Fibroblast of mammary gland (primary cell): ENCODE measurements around the gene FANCG.

Experiments
- DNase-seq: peaks from one replicate; pipeline ENCODE4 v3.0.0-alpha.2; 2010; ENCODE audit warnings: low read depth
- H3K4me3 ChIP-seq: 2 replicates; pipeline ENCODE4 v1.5.1; 2011; ENCODE audit warnings: low read depth, mild to moderate bottlenecking, low read length, moderate library complexity; ENCODE audit not compliant: control insufficient read depth
- TF ChIP-seq, protein P1 (sequence below): conservative IDR thresholded peaks from 2 replicates; pipeline ENCODE4 v1.5.1; 2011; ENCODE audit warnings: low read depth, low read length, inconsistent platforms; ENCODE audit not compliant: control insufficient read depth, insufficient read depth

FANCG gene

DNA sequence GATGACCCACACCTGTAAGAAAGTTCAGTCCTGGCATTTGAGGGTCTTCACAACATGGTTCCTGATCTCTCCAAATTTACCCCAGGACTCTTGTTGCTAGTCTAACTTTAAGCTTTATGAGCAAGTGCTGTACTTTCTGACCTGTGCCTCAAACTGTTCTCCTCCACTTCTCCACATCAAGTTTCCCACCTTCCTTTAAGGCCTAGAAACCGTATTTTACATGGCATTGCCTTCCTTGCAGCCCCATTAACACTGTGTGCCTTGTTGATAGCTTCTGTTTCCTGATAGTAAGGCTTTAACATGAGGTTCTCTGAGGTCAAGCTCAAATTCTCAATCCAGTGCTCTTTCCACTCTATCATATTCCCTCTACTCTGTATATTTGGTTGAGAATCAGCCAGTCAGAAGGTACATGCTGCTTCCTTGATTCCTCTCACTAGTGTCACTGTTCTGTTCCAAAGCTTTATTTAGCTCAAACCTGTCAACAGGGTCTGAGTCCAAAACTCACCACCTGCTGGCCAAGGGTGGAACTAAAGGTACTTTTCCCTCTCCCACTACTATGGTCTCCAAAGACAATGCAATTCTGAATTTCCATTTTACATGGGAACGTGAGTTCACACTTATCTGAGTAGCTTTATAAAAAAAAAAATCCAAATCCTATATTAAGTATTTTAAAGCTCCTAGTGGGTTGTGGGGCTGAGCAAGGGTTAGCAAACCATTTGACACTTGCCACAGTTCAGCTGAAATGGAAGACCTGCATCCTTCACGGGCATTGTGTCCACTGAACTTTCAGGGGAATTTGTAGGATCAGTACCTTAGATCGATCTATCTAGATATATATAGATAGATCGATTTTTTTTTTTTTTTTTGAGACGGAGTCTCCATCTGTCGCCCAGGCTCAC lies 28.4 kb downstream of the FANCG start:
- TF ChIP-seq, protein P1, sequence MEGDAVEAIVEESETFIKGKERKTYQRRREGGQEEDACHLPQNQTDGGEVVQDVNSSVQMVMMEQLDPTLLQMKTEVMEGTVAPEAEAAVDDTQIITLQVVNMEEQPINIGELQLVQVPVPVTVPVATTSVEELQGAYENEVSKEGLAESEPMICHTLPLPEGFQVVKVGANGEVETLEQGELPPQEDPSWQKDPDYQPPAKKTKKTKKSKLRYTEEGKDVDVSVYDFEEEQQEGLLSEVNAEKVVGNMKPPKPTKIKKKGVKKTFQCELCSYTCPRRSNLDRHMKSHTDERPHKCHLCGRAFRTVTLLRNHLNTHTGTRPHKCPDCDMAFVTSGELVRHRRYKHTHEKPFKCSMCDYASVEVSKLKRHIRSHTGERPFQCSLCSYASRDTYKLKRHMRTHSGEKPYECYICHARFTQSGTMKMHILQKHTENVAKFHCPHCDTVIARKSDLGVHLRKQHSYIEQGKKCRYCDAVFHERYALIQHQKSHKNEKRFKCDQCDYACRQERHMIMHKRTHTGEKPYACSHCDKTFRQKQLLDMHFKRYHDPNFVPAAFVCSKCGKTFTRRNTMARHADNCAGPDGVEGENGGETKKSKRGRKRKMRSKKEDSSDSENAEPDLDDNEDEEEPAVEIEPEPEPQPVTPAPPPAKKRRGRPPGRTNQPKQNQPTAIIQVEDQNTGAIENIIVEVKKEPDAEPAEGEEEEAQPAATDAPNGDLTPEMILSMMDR = peak; percentile 75

DNA sequence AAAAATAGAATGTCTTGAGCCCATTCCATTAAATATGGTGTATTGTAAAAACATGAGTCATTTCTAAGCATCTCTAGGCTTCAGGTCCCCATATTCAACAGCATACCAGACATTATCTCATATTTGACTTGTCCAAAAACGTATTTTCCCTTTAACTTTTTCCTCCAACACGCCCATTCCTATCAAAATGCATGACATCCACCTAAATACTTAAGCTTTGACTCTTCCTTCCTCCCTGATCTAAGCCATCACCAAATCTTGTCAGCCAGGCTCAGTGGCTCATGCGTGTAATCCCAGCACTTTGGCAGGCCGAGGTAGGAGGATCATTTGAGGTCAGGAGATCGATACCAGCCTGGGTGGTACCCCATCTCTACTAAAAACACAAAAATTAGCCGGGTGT lies 31.2 kb downstream of the FANCG start:
- TF ChIP-seq, protein P1 = no peak
- H3K4me3 ChIP-seq = no peak overlapping the region
- no peak for DNase-seq

More for the DNA sequence above, 28.4 kb downstream of the FANCG start:
- peak; percentile 63 for DNase-seq
- H3K4me3 ChIP-seq = no peak overlapping the region

DNA sequence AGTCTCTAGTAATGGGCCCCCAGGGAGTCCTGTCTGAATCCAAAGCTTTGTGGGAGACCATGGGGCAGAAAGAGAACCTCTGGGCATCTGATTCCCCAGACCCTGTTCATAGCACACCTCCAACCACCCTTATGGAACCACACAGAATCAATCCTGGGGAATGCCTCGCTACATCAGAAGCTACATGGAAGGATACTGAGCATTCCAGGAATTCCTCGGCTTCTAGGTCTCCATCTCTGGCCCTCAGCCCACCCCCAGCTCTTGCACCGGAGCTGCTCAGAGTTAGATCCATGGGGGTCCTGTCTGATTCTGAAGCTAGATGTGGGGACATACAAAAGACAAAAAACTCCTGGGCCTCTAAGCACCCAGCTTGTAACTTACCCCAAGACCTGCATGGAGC lies 35.7 kb downstream of the FANCG start:
- no peak for DNase-seq
- TF ChIP-seq, protein P1 = no peak
- H3K4me3 ChIP-seq = no peak overlapping the region

DNA sequence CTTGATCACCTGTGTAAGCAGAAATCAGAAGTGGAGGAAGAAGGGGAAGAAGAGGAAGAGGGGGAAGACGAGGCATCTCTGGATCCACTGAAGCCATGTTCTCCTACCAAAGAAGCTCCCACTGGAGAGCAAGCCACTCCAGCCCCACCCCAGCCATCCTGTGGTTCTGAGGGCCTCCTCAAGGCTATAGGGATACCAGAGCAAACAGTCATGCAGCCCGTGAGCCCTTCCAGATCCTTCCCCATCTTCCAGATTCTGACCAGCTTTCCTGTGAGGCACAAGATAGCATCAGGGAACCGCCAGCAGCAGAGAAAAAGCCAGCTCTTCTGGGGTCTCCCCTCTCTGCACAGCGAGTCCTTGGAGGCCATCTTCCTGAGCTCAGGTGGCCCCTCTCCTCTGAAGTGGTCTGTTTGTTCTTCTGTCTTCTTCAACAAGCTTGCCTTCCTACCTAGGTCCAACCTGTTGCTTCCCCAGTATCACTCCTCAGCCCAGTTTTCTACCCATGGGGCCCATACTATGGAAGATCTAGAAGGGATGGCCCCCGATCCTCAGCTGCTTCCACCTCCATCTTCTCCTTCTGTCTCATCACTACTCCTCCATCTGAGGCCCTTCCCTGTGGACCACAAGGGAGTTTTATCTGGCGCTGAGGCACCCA lies 36.7 kb downstream of the FANCG start:
- no peak overlapping the region for H3K4me3 ChIP-seq
- TF ChIP-seq, protein P1 = no peak
- DNase-seq = no peak

DNA sequence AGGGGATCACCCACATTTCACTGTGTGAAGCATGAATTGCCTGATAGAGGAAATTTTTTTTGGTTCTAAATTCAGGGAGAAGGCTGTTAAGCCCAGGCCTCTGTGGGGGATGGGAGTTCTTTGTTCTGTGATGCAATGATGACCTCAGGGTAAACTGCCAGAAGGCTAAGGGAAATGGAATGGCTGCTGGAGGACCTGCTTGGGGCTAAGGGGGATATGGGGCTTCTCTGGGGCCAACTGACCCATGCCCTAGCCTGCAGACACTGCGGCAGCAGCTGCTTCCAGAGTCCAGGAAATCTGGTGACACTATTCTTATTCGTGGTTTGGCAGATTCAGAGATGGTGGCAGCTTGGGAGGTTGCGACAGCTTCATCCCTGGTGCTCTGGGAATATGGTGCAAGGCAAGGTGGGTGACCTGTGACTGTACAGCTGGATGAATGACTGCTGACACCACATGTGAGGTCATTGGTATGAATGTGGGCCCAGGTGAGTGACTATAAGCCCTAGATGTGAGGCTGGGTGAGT lies 37.6 kb downstream of the FANCG start:
- H3K4me3 ChIP-seq = no peak overlapping the region
- DNase-seq = peak; percentile 60
- TF ChIP-seq, protein P1 = no peak

DNA sequence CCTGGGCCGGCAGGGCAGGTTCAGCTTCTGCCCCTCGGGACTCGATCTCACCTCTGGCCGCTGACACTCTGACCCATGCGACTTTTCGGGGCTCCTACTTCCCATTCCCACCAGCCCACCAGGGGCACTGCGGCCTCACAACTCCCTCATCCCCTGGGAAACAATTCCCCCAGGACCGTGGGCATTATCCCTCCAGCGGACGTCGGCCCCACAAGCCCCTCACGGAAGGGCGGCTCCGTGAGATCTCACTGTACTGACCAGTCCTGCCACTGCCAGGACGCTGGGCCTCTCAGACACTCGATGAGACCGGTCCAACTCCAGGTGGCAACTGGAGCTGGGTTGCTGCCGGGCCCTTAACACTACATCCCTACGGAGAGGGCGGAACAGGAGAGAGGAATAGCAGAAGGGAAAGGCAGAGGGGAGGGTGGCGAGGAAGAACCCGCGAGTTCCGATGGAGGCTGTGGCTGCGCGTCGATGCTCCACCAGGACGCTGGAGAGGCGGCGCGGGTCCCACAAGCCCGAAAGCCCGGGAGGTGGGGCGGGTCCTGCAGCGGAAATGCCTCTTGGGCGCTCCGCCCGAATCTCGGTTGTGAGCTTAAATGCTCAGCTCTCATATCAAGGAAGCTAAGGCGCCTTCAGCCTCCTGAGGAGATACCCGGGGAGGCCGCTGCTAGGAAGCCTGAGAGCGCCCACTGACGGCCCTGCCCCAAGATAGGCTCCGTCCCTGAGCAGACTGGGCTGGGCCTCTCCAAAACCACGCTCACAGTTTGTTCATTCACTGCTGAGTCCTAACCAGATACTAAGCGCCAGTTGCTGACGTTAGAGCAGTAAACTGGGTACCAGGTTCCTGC lies 43.7 kb downstream of the FANCG start:
- H3K4me3 ChIP-seq = peak overlapping the region; percentile 37
- TF ChIP-seq, protein P1 = peak; percentile 12
- peak; percentile 63 for DNase-seq
